Ectodermal cell (in vitro differentiated cells): ENCODE measurements around the gene PRDM11.
"Not testable (repeated sequence)": the region's sequence is repeated elsewhere in the genome, so short reads cannot be mapped to it uniquely, and the experiment has no call there.

Source experiments
- H3K27ac ChIP-seq: 2 replicates; pipeline ENCODE4 v1.7.0; 2013; ENCODE audit warnings: mild to moderate bottlenecking, low read depth, low read length; ENCODE audit not compliant: insufficient read depth, poor library complexity, severe bottlenecking
- H3K27me3 ChIP-seq: 2 replicates; pipeline ENCODE4 v1.7.0; 2013; ENCODE audit warnings: mild to moderate bottlenecking, low read length; ENCODE audit not compliant: insufficient read depth, control insufficient read depth, poor library complexity, severe bottlenecking
- H3K36me3 ChIP-seq: one replicate; pipeline ENCODE4 v1.7.0; 2013; ENCODE audit warnings: low read length; ENCODE audit not compliant: control insufficient read depth, insufficient read depth
- H3K4me1 ChIP-seq: one replicate; pipeline ENCODE4 v1.7.0; 2013; ENCODE audit warnings: low read length; ENCODE audit not compliant: control insufficient read depth, insufficient read depth
- H3K4me3 ChIP-seq: 2 replicates; pipeline ENCODE4 v1.7.0; 2013; ENCODE audit warnings: low read depth, low read length, control low read depth; ENCODE audit not compliant: insufficient read depth
- H3K9me3 ChIP-seq: 2 replicates; pipeline ENCODE4 v1.7.0; 2013; ENCODE audit warnings: mild to moderate bottlenecking, low read length, moderate library complexity; ENCODE audit not compliant: control insufficient read depth
- WGBS, 2 experiments: methylation state at CpG; one replicate each; pipeline ENCODE4 v1.1.7; 2013; ENCODE audit warnings: missing lambda C conversion rate in 2 of 2; 5-methylcytosine and 5-hydroxymethylcytosine counted together

Gene PRDM11

GRCh38 chr11:45248501-45249011 lies 102.1 kb downstream of the PRDM11 start:
- WGBS, 2 experiments, result 88 to 89% methylated on average over 2 of the region's 2 CpGs
- H3K36me3 ChIP-seq, result no peaks in the 10 kb centered on the region
- H3K27ac ChIP-seq, result no peak overlapping the region
- no peak overlapping the region for H3K4me3 ChIP-seq
- no peaks in the 10 kb centered on the region for H3K9me3 ChIP-seq
- no peaks in the 10 kb centered on the region for H3K27me3 ChIP-seq
- H3K4me1 ChIP-seq, result no peaks in the 10 kb centered on the region

GRCh38 chr11:45249372-45249771 lies 102.9 kb downstream of the PRDM11 start:
- H3K27ac ChIP-seq, H3K9me3 ChIP-seq, H3K36me3 ChIP-seq, H3K4me1 ChIP-seq, H3K4me3 ChIP-seq, H3K27me3 ChIP-seq: not testable (repeated sequence)
- WGBS, 2 experiments, result 82 to 89% methylated on average over 1 of the region's 1 CpG

GRCh38 chr11:45250035-45250718 lies 103.7 kb downstream of the PRDM11 start:
- 74 to 90% methylated on average over 3 of the region's 3 CpGs for WGBS, 2 experiments
- no peak overlapping the region for H3K4me3 ChIP-seq
- H3K36me3 ChIP-seq, result no peaks in the 10 kb centered on the region
- no peak overlapping the region for H3K27ac ChIP-seq
- no peaks in the 10 kb centered on the region for H3K4me1 ChIP-seq
- H3K27me3 ChIP-seq, result no peaks in the 10 kb centered on the region
- H3K9me3 ChIP-seq, result no peaks in the 10 kb centered on the region

GRCh38 chr11:45252134-45252856 lies 105.9 kb downstream of the PRDM11 start:
- H3K9me3 ChIP-seq, result no peaks in the 10 kb centered on the region
- H3K27ac ChIP-seq, result no peak overlapping the region
- WGBS, 2 experiments, result 40 to 45% methylated on average over 22 of the region's 22 CpGs
- no peaks in the 10 kb centered on the region for H3K36me3 ChIP-seq
- no peaks in the 10 kb centered on the region for H3K4me1 ChIP-seq
- H3K27me3 ChIP-seq, result no peaks in the 10 kb centered on the region
- no peak overlapping the region for H3K4me3 ChIP-seq

GRCh38 chr11:45252877-45253276 lies 106.4 kb downstream of the PRDM11 start:
- Histone ChIP-seq H3K4me1 (no peaks in the 10 kb centered on the region), H3K27ac (no peak overlapping the region), H3K9me3 (no peaks in the 10 kb centered on the region), H3K36me3 (no peaks in the 10 kb centered on the region), H3K4me3 (no peak overlapping the region), H3K27me3 (no peaks in the 10 kb centered on the region)
- WGBS, 2 experiments, result 90 to 91% methylated on average over 3 of the region's 3 CpGs

- Histone ChIP-seq H3K36me3 (no peaks in the 10 kb centered on the region), H3K9me3 (no peaks in the 10 kb centered on the region), H3K27me3 (no peaks in the 10 kb centered on the region), H3K4me1 (peaks cover 2% of the 10 kb centered on the region), H3K27ac (no peak overlapping the region), H3K4me3 (no peak overlapping the region)
- 91 to 96% methylated on average over 9 of the region's 9 CpGs for WGBS, 2 experiments
Observed at GRCh38 chr11:45253640-45254039, 107.2 kb downstream of the PRDM11 start.

- WGBS, 2 experiments, result 95 to 97% methylated on average over 4 of the region's 4 CpGs
- H3K4me3 ChIP-seq, result no peak overlapping the region
- no peaks in the 10 kb centered on the region for H3K9me3 ChIP-seq
- no peaks in the 10 kb centered on the region for H3K36me3 ChIP-seq
- peaks cover 6% of the 10 kb centered on the region for H3K4me1 ChIP-seq
- no peaks in the 10 kb centered on the region for H3K27me3 ChIP-seq
- H3K27ac ChIP-seq, result no peak overlapping the region
Observed at GRCh38 chr11:45254070-45254469, 107.6 kb downstream of the PRDM11 start.

- H3K27ac ChIP-seq, result no peak overlapping the region
Observed at GRCh38 chr11:45258982-45259530, 112.6 kb downstream of the PRDM11 start.

GRCh38 chr11:45259592-45259991 lies 113.2 kb downstream of the PRDM11 start:
- WGBS, 2 experiments, result 89 to 98% methylated on average over 3 of the region's 3 CpGs
- Histone ChIP-seq H3K4me3 (no peak overlapping the region), H3K9me3 (no peaks in the 10 kb centered on the region), H3K36me3 (no peaks in the 10 kb centered on the region), H3K27me3 (no peaks in the 10 kb centered on the region), H3K4me1 (peaks cover 10% of the 10 kb centered on the region), H3K27ac (no peak overlapping the region)

More at GRCh38 chr11:45258982-45259530, 112.6 kb downstream of the PRDM11 start:
- H3K4me3 ChIP-seq, result no peak overlapping the region
- peaks cover 10% of the 10 kb centered on the region for H3K4me1 ChIP-seq
- H3K27me3 ChIP-seq, result no peaks in the 10 kb centered on the region
- WGBS, 2 experiments, result 39 to 41% methylated on average over 4 of the region's 4 CpGs
- no peaks in the 10 kb centered on the region for H3K36me3 ChIP-seq
- H3K9me3 ChIP-seq, result no peaks in the 10 kb centered on the region

GRCh38 chr11:45260071-45260470 lies 113.6 kb downstream of the PRDM11 start:
- no peaks in the 10 kb centered on the region for H3K9me3 ChIP-seq
- H3K4me3 ChIP-seq, result no peak overlapping the region
- peaks cover 10% of the 10 kb centered on the region for H3K4me1 ChIP-seq
- H3K36me3 ChIP-seq, result no peaks in the 10 kb centered on the region
- H3K27ac ChIP-seq, result no peak overlapping the region
- H3K27me3 ChIP-seq, result no peaks in the 10 kb centered on the region
